Activated CD8-positive, alpha-beta memory T cell treated with anti-CD3 and anti-CD28 coated beads for 48 hours (primary cell): ENCODE measurements around the gene MCF2L.

Source experiments
- DNase-seq, 3 experiments: peaks; one replicate each; pipeline ENCODE4 v3.0.0-alpha.2; 2020; ENCODE audit warnings: low read depth in 2 of 3, low spot score in 2 of 3

Gene MCF2L

GRCh38 chr13:113120300-113121182 lies 151.5 kb downstream of the MCF2L start:
- no peak for DNase-seq

- no peak for DNase-seq
Measured at GRCh38 chr13:113121183-113121927, 152.3 kb downstream of the MCF2L start.

- no peak for DNase-seq
Measured at GRCh38 chr13:113121928-113122471, 153.0 kb downstream of the MCF2L start.

- no peak for DNase-seq
Measured at GRCh38 chr13:113122550-113123225, 153.7 kb downstream of the MCF2L start, which contains the start of gene F10. F10 (plus strand) TSS chr13:113122799; CDS start chr13:113122856, 57 bp downstream.

GRCh38 chr13:113123226-113124201 lies 154.5 kb downstream of the MCF2L start:
- DNase-seq = no peak

GRCh38 chr13:113124211-113124970 lies 155.4 kb downstream of the MCF2L start:
- DNase-seq = no peak

- no peak for DNase-seq
Measured at GRCh38 chr13:113125506-113126264, 156.7 kb downstream of the MCF2L start.

GRCh38 chr13:113126265-113127150 lies 157.5 kb downstream of the MCF2L start:
- DNase-seq = no peak

GRCh38 chr13:113129480-113129879 lies 160.5 kb downstream of the MCF2L start:
- no peak for DNase-seq

- no peak for DNase-seq
Measured at GRCh38 chr13:113129921-113130750, 161.1 kb downstream of the MCF2L start.

GRCh38 chr13:113135281-113135760 lies 166.3 kb downstream of the MCF2L start:
- DNase-seq = no peak

- DNase-seq = no peak
Measured at GRCh38 chr13:113137691-113138298, 168.8 kb downstream of the MCF2L start.

- no peak for DNase-seq
Measured at GRCh38 chr13:113138792-113139551, 170.0 kb downstream of the MCF2L start.

- DNase-seq = no peak
Measured at GRCh38 chr13:113139577-113139976, 170.6 kb downstream of the MCF2L start.
